ENCODE measurements around the gene CLSTN3.
"Not testable (repeated sequence)": the region's sequence is repeated elsewhere in the genome, so short reads cannot be mapped to it uniquely, and the experiment has no call there.

Gene CLSTN3

DNA sequence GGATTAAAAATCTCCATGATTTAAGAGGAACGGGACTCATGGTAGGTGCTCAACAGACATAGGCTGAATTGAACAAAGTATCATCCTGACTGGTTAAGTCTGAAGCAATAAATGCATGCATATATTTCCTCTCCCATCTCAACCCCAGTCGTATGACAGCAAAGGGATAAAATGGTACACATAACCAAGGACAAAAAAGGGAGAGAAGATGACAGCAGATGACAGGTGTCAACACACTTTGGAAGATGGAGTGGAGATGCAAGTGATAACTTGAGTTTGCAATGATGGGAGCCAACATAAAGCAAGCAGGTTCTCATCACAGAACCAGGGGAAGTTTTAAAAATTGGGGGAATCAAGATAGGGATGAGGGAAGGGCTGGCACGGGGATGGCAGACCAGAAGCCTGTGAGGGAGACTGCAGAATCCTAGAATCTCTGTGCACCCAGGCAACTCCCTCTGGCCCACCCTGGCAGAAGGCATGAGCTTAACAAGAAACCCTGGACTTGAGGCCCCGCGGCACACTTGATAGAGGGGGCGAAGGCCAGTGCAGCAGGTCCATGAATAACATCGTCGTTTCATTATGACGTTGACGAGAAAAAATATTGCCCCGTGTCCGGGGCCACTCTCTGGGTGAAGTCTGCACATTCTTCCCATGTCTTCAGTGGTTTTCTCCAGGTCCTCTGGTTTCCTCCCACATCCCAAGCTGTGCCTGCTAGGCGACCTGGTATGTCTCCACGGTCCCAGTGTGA, 26.2 kb upstream of the CLSTN3 start:
- DNase-seq (ENCODE audit: low spot score), result no peak

DNA sequence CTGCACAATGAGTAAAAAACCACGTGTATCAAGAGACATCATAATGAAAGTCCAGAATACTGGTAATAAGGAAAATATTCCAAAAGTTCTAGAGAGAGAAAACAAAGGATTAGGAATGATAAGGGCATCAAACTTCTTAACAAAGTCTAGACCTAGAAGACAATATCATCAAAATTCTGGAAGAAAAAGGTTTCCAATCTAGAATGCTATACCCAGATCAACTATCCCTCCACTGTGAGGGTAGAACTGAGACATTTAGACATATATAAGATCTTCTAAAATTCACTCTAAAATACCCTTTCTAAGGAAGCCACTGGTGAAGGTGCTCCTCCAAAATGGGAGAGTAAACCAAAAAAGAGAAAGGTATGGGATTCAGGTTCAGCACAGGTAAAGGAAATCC, 24.1 kb upstream of the CLSTN3 start:
- no peak for DNase-seq (ENCODE audit: low spot score)

DNA sequence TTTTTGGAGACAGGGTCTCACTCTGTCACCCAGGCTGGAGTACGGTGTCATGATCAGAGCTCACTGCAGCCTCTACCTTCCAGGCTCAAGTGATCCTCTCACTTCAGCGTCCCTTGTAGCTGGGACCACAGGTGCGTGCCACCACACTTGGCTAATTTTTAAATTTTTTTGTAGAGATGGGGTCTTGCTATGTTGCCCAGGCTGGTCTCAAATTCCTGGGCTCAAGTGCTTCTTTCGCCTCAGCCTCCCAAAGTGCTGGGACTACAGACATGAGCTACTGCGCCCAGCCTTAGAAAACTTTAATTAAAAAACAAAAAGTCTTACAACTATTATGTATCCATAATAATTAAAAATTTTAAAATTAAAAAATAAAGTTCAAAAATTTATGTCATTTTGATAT, 23.0 kb upstream of the CLSTN3 start:
- DNase-seq (ENCODE audit: low spot score), result not testable (repeated sequence)

DNA sequence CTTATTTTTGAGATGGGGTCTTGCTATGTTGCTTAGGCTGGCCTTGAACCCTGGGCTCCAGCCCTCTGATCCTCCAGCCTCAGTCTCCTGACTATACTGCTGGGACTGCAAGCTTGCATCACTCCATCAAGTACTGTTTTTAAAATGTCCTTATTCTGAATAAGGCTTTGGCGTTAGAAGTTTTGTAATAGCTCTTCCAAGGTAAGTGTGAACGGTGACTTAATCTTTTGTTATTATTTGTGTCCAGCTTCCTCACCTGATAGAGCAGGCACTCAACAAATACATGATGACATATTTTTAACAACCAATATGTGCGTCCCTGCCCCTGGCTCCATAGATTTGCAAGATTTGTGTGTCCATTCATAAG, 22.6 kb upstream of the CLSTN3 start:
- DNase-seq (ENCODE audit: low spot score), result no peak

DNA sequence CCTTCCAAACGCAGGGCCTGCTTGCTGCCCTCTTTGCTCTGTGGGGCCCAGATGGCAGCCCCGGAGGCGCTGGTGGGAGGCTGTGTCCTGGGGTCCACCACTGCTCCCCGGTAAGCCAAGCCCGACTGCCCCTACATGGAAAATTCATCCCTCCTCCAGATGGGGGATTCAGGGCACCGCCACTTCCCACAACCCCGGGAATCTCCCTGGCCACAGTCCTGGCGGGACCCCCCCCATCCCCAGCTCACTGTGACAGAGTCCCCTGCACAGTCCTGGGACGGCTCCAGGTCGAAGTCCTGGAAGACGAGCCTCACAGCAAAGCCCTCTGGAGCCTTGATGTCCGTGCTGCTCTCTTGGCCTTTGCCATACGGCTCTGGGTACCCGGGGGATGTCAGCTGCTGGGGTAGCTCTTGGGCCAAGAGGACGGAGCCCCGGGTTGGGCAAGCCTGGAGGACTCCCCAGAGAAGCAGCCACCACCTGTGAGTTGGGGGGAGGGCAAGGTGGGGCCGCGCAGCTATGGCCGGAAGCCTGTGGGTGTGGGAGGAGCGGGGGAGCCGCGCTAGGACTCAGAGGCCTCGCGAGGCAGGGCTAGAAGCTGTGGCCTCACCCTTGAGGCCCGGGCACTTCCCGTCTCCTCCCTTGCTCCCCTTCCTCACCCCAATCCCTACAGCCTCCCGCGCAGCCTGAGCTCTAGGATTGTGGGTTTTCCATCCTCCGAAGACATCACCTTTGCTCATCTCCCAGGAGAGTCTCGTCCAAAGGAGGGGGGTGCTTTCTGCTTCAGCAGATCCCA, 22.0 kb upstream of the CLSTN3 start:
- DNase-seq (ENCODE audit: low spot score), result peak; percentile 15

DNA sequence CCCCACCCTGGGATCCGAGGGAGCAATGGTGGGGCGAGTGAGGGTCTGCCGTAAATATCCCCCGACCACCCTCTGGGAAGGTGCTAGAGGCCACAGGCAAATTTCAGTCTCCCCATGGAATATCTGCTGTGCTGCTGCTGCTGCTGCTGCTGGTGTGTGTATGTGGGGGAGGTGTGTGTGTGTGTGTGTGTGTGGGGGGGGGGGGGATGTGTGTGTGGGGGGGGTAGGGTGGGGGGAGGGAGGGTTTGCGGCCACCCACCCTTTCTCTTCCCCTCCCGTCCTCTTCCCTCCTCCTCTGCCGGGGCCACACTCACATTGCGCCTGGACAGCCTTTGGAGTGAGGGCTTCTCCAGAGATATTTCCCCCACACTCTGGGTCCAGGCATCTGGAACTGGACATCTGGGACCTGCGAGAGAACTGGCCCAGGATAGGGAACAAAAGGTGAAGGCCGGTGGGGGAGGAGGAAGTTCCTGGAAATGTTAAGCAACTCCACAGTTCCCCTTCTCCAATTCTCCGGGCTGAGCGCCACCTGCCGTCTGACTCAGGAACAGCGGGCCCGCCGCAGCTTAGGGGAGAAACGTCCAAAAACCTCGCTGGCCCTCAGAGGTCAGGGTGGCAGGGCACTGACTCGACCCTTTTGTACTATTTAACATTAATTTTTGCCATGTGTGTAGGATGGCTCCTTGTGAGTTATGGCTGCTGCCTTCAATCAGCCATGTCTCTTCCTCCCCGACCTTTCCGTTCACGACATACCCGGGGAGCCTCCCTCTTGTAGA, 21.2 kb upstream of the CLSTN3 start, which contains the start of gene C1RL:
Gene C1RL (minus strand): TSS at position 419 of the 776 bp plus-strand sequence. CDS start 34 bp downstream, at position 385.
- DNase-seq (ENCODE audit: low spot score), result peak; percentile 77

DNA sequence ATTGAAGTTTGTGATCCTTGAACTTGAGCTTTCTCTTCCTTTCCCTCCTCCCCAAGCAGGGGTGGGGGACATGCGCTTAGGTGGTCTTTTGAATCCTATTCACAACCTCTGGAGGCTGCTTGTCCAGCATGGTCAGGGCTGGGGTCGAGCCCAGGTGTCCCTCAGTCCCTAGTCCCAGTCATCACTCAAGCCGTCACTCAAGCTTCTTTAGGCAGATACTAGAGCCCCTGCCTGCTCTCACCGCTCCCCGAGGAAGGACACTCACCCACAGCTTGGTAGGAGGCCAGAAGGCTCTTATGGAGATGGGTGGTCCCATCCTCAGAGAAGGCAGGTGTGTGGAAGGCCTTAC, 20.6 kb upstream of the CLSTN3 start:
- no peak for DNase-seq (ENCODE audit: low spot score)

DNA sequence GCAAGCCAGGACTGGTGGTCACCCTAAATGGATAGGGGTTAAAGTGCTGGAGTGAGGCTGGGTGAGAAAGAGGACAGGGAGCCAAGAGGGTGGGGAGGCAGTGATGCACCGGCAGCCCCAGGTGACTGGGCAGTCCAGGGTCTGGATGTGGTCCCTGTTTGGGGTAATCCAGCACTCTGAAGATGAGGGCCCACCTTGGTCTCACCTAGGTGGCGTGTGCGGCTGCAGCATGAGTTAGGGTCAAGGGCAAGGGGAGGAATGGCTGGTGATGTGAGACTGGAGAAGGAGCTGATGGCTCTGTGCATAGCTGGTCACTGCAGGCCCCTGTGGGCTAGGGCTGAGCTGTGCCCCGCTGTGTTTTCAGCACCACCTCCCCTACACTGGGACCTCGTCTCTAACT, 19.5 kb upstream of the CLSTN3 start:
- no peak for DNase-seq (ENCODE audit: low spot score)

DNA sequence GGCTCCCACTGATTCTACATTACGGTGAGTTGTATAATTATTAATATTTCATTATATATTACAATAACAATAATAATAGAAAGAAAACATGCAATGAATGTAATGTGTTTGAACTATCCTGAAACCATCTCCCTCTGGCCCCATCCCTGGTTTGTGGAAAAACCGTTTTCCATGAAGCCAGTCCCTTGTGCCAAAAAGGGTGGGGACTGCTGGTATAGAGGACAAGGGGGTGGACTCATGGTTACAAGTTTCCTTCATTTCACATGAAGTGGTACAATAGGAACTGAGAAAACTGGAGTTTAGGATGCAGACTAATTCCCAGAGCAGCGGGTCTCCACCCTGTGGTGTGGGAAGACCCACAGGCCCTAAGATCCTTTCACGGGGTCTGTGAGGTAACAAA, 18.1 kb upstream of the CLSTN3 start:
- no peak for DNase-seq (ENCODE audit: low spot score)

DNA sequence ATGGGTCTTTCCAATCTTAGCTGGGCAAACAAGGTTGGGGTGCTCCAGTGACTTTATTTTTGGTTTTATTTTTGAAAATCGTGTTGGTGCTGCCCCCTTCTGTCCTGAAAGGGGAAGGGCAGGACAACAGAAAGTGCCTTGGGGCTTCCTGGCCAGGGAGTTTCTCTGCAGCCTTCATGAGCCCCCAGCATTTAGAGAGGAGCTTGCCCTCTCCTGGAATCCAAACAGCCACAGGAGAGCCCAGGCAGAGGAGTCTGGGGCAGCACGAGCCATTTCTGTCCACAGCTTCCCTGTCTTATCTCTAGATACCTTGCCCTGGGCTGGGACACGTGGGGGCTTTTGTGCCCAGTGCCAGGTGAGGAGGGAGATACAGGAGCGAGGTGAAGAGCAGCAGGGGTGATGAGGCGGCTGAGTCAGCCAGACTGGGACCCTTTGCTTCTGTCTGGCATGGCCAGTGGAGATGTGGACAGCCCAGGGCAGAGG, 16.7 kb upstream of the CLSTN3 start:
- peak; percentile 63 for DNase-seq (ENCODE audit: low spot score)

DNA sequence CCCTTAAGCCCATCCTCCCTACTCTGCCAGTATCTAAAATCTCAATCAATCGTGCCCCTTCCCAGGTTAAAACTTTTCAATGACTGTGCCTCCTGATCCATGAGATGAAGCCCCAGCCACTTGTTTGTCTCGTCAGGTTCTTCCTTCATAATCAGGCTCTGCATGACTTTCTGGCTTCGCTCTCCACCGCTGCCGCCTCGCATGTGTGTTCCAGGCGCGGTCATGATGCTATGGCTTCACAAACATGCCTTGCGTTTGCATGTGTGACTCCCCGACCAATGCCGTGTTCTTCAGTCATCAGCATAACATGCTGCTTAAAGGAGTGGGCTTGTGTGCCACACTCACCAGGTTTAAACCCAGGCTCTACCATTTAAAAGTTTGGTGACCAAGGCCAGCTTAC, 16.2 kb upstream of the CLSTN3 start:
- no peak for DNase-seq (ENCODE audit: low spot score)

DNA sequence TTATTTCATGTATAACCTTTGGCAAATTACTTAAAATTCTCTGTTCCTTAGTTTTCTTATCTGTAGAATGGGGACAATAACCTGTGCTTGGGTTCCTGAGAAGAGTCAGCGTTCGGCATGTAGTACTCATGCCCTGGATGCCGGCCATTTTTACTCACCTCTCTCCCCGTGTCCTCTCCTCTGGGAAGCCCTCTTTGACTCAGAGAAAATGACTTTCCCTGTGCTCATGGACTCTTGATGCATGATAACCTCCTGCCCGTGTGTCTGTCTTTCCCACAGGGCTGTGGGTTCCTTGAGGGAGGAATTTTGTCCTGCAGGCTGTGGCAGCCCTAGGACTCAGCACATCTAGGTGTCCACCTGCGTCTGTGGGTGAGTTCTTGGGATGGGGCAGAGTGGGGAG, 15.3 kb upstream of the CLSTN3 start:
- DNase-seq (ENCODE audit: low spot score), result no peak

DNA sequence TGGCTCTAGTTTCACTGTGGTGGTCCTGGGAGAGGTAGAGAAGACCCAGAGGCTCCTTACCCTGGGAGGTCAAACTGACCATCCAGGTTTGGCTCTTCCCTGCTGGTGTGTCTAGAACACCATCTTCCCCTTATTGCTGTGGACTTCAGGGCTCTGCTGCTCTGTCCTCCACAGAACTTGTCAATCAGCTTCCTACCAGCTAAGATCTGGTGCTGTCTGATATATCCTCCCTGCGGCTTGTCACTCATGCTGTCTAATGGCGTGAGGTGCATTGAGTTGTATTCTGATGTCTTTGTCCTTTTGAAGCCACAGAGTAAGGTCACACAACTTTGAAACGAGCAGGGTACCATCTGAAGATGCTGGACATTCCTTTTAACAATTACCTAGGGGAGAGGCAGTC, 14.0 kb upstream of the CLSTN3 start:
- no peak for DNase-seq (ENCODE audit: low spot score)

DNA sequence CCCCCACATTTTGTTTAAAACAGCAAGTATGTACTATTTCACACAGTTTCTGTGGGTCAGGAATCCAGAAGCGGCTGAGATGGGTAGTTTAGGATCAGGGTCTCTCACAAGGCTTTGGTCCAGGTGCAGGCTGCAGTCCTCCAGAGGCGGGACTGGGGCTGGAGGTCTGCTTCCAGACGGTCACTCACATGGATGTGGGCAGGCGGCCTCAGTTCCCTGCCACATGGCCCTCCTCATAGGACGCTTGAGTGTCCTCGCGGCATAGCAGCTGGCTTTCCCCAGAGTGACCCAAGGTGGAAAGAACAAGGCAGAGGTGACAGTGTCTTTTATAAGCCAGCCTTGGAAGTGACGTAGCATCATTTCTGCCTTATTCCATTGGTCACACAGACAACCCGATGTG, 13.3 kb upstream of the CLSTN3 start:
- no peak for DNase-seq (ENCODE audit: low spot score)

DNA sequence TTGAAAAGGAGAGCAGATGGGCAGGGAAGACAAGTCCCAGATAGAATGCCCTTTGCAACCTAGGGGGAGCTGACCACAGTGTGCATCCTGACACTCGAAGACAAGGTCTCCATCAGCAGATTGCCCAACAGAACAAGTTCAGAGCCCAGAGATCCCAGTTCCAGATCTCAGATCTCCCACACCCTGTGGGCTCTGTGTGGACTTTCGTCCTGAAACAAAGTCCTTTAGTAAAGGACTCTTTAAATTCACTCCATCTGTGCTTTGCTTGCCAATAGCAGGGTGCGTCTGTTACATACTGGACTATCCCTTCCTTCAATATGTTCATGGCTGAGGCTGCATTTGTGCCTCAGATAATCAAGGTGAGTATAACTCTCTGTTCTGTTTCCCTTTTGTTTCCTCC, 12.5 kb upstream of the CLSTN3 start:
- DNase-seq (ENCODE audit: low spot score), result no peak

DNA sequence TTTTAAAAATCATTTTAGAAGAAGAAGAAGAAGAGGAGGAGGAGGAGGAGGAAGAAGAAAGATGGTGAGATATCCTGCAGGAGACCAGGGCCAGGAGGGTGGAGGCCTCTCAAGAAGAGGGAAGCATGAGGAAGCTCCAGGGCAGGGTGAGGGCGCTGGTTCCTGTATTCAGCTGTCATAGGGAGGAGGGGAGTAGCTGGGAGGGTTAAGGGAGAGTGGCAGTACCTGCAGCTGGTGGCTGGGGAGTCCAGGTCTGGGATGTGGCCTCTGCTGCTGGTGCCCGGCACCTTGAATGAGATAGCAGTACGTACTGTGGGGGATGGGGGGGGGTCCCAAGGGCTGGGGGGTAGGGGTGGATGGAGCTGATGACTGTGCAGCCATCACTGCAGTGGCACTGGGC, 11.3 kb upstream of the CLSTN3 start:
- DNase-seq (ENCODE audit: low spot score), result no peak

DNA sequence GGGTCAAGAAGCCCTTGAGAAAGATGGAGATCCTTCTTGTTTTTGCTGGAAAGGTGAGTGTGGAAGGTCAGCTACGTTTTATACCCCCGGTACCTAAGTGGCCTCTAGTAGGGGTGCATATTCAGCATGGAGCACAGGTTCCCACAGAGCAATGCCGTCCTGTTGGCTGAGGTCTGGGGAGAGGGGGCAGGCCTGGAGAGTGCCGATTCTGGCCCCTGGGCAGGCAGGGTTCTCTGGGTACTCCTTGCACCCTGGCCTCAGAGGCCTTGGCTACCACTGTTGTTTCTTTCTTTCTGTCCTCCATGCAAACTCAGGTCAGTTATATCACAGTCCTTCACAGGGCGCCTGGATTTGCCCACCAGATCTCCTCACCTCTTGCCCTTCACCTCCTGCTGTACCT, 10.0 kb upstream of the CLSTN3 start:
- no peak for DNase-seq (ENCODE audit: low spot score)

DNA sequence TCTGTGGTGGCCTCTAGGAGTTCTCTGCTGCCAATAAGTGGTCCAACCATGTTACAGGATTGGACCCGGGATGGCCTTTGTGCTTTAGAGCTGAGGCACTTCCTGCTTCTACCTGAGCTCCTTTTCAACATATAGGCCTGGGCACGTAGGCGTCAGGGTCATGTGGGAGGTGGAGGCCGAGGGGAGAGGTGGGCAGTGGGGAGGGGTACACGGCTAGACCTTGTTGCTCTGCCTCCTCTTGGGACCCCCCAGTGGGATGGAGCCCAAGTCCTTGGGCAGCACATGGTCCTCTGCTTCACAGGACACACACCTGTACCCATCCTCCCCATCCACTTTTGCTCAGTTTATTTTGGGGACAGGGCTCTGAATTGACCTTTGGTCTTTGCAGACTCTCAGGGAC, 8.8 kb upstream of the CLSTN3 start:
- no peak for DNase-seq (ENCODE audit: low spot score)

DNA sequence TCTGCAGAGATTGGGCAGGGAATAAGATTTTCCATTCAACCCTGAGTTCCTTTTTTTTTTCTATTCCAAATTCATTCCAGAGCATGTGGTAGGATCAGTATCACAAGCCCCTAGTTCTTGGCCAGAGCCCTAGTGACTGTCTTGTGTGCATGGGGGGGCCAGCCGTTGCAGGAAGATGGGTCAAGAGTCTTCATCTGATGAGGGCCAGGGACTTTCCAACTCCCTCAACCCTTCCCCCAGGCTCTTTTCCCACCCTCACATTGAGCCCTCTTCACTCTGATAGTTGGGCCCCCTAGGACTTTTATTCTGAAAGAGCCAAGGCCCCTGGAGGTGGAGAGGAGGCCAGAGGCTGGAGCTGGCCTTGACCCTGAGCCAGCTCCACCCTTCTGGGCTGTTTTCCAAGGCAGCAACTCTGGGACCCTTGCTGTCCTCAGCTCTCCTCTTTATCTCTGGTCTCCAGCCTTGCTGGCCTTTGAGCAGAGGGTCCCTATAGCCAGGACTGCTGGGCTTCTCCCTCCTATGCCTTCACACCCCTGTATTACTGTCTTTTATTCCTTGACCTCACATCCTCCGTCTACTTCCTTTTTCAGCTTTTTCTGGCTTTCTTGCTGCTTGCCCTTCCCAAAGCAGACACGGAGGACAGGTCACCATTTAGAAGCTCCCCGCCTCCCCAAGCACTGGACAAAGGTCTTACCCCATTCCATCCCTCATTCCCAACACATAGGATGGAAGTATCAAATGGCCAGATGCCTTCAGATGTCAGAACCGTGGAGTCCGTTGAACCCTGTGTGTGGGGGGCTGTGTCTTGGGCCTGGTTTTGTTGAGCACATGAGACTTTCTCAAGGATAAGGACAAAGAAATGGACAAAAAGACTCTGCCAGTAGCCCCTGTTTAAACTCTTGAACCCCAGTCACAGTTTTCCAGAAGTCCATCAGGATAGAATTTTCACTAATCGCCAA, 7.1 kb upstream of the CLSTN3 start:
- peak; percentile 18 for DNase-seq (ENCODE audit: low spot score)

DNA sequence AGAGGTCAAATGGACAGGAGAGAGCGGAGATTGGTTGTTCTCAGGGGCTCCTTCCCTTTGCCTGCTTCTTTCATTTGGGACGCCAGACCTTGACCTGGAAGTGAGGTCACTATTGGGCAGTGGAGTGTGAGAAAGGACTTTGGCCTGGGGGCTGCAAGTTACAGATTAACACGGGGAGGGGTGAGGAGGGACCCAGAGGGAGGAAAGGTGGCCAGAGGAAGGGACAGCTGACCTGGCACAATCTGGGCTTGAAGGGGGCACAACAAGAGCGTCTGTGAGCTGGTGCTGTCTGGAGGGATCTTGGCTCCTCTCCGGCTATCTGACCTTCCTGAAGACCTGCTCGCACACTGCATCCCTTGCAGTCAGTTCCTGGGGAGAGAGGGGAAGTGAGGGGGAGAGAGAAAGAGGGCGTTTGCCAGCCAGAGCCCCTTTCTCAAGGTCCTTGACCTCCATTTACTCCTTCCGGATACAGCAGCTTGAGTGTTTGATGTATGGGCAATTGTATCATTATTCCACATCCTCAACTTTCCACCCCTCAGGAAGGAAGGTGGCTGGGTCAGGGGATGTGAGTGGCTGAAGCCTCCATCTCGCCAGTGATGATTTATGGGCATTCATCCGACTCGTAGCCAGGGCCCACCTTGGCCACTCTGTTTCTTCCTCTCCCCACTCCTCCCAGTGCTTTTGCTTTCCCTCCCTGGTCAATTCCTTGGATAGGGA, 6.2 kb upstream of the CLSTN3 start:
- no peak for DNase-seq (ENCODE audit: low spot score)

DNA sequence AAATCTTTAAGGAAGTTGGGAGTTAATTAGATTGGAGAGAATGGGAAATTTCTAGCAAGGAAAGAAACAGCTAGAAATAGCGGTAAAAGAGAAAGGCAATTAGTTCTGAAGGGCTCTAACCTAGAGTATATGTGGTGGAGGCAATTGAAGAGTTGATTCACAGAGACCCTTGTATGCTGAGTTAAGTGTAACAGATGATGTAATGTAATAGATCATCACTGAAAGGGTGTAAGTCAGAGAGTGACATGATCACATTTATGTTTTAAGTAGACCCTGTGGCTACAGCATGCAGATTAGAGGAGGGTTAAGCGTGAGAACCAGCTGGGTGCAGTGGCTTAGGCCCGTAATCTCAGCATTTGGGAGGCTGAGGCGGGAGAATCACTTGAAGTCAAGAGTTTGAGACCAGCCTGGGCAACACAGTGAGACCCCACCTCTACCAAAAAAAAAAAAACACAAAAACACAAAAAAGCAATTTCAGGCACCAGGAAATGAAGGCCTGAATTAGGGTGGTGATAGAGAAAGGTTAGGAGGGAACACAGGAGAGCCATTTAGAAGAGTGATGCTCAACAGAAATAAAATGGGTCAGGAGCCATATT, 4.4 kb upstream of the CLSTN3 start:
- no peak for DNase-seq (ENCODE audit: low spot score)

Measured in hematopoietic multipotent progenitor cell treated with erythropoietin and hydrocortisone succinate and interleukin-3 and kit ligand, for 17 days (in vitro differentiated cells).